GM23338 (cell line): ENCODE data around the gene EPHB2. TPM values are rescaled to one million over a fixed set of nuclear protein-coding genes. Genes with fewer than 3 reads are reported as not detected.

Source experiments
- ATAC-seq: fragments of 200-7000 bp; cut with Tn5 transposase; 3 replicates; pipeline ENCODE4 v1.9.1; 2020
- DNase-seq: peaks from one replicate; pipeline ENCODE4 v3.0.0-alpha.2; 2015; ENCODE audit warnings: low spot score
- H2AFZ ChIP-seq: fragments of 200-600 bp; sonication (generic); 2 replicates; pipeline ENCODE4 v1.8.0; 2016; ENCODE audit warnings: antibody characterized with exemption, mild to moderate bottlenecking, moderate library complexity
- H3F3A ChIP-seq: fragments of 200-600 bp; sonication (generic); replicated peaks from 2 replicates; pipeline ENCODE4 v1.8.0; 2017; ENCODE audit warnings: antibody characterized with exemption, mixed run types, low read depth
- H3K27ac ChIP-seq: fragments of 200-600 bp; sonication (generic); 2 replicates; pipeline ENCODE4 v1.6.1; 2016; ENCODE audit warnings: low read depth
- H3K27me3 ChIP-seq: fragments of 200-600 bp; sonication (generic); 2 replicates; pipeline ENCODE4 v1.8.0; 2016; ENCODE audit warnings: mild to moderate bottlenecking, mixed run types, moderate library complexity; ENCODE audit not compliant: insufficient read depth
- H3K36me3 ChIP-seq: fragments of 200-600 bp; sonication (generic); 2 replicates; pipeline ENCODE4 v1.8.0; 2016; ENCODE audit warnings: mild to moderate bottlenecking; ENCODE audit not compliant: insufficient read depth
- H3K4me1 ChIP-seq: fragments of 200-600 bp; sonication (generic); 2 replicates; pipeline ENCODE4 v1.8.0; 2016; ENCODE audit warnings: mild to moderate bottlenecking, moderate library complexity; ENCODE audit not compliant: insufficient read depth
- H3K4me2 ChIP-seq: fragments of 200-600 bp; sonication (generic); 2 replicates; pipeline ENCODE4 v1.7.1; 2017; ENCODE audit warnings: mixed run types
- H3K4me3 ChIP-seq: fragments of 200-600 bp; sonication (generic); 2 replicates; pipeline ENCODE4 v1.6.1; 2016; ENCODE audit warnings: mixed run types
- H3K79me2 ChIP-seq: fragments of 200-600 bp; sonication (generic); replicated peaks from 2 replicates; pipeline ENCODE4 v1.8.0; 2017; ENCODE audit warnings: mild to moderate bottlenecking; ENCODE audit not compliant: insufficient read depth
- H3K9me2 ChIP-seq: fragments of 200-600 bp; sonication (generic); 2 replicates; pipeline ENCODE4 v1.8.0; 2017; ENCODE audit not compliant: insufficient read depth
- H4K20me1 ChIP-seq: fragments of 200-600 bp; sonication (generic); replicated peaks from 2 replicates; pipeline ENCODE4 v1.8.0; 2017; ENCODE audit warnings: mild to moderate bottlenecking; ENCODE audit not compliant: insufficient read depth
- H3K27ac Mint-ChIP-seq: 2 replicates; pipeline ENCODE4 v1.8.0; 2020; ENCODE audit warnings: inconsistent platforms, mild to moderate bottlenecking, moderate library complexity, mixed read lengths
- H3K27me3 Mint-ChIP-seq: 3 replicates; pipeline ENCODE4 v1.8.0; 2022; ENCODE audit warnings: low read depth, mild to moderate bottlenecking, moderate library complexity, mixed read lengths, inconsistent platforms; ENCODE audit not compliant: insufficient read depth, poor library complexity
- H3K36me3 Mint-ChIP-seq: 3 replicates; pipeline ENCODE4 v1.8.0; 2021; ENCODE audit warnings: low read depth, mild to moderate bottlenecking, inconsistent platforms, moderate library complexity, mixed read lengths
- H3K4me1 Mint-ChIP-seq: 3 replicates; pipeline ENCODE4 v1.8.0; 2020; ENCODE audit warnings: mild to moderate bottlenecking, inconsistent platforms, mixed read lengths
- H3K4me3 Mint-ChIP-seq: 3 replicates; pipeline ENCODE4 v1.8.0; 2021; ENCODE audit warnings: moderate library complexity, mild to moderate bottlenecking, inconsistent platforms, mixed read lengths
- H3K9me3 Mint-ChIP-seq: 3 replicates; pipeline ENCODE4 v1.8.0; 2020; ENCODE audit warnings: moderate library complexity, mild to moderate bottlenecking, inconsistent platforms, mixed read lengths
- POLR2AphosphoS5 ChIP-seq: IDR thresholded peaks from 2 replicates; pipeline ENCODE4 v1.6.1; 2016; ENCODE audit warnings: antibody characterized with exemption, low read depth
- STAT1 ChIP-seq: IDR thresholded peaks from one replicate; pipeline ENCODE4 v1.6.1; 2016; ENCODE audit warnings: antibody characterized with exemption; ENCODE audit not compliant: unreplicated experiment
- ZNF114 ChIP-seq: fragments of 250-450 bp; sonication (Bioruptor Pico); IDR thresholded peaks from 2 replicates; pipeline ENCODE4 v1.5.0; 2020; ENCODE audit warnings: mild to moderate bottlenecking, moderate library complexity
- polyA plus RNA-seq: library from polyadenylated mRNA; unstranded; fragments of >200 nt; fragmentation: Nextera tagmentation; extraction: Ambion mirVana; gene quantifications from 2 replicates; pipeline ENCODE4 v1.2.1, GENCODE V29; 2016
- total RNA-seq: library from RNA; depleted of rRNA; stranded (reverse); fragments of >200 nt; shearing (Covaris generic); gene quantifications from 2 replicates; pipeline ENCODE4 v1.2.3, GENCODE V29; 2014
- TF ChIP-seq, protein P1 (sequence below), 2 experiments: fragments of 200-600 bp in 1 of 2; sonication (generic) in 1 of 2; conservative IDR thresholded peaks; 2 replicates each; pipeline versions ENCODE4 v1.5.1 to v1.6.1; 2016 to 2017; ENCODE audit warnings: antibody characterized with exemption in 2 of 2, low read depth in 2 of 2, mild to moderate bottlenecking in 2 of 2, moderate library complexity in 1 of 2
- TF ChIP-seq, protein P2 (sequence below): IDR thresholded peaks from 2 replicates; pipeline ENCODE4 v1.6.1; 2016; ENCODE audit warnings: antibody characterized with exemption
- TF ChIP-seq, protein P3 (sequence below): IDR thresholded peaks from one replicate; pipeline ENCODE4 v1.6.1; 2018; ENCODE audit warnings: antibody characterized with exemption; ENCODE audit not compliant: unreplicated experiment

EPHB2 gene
- total and polyA plus RNA-seq, 2 experiments from 2014 or later: 4.1 to 20.1 TPM

DNA sequence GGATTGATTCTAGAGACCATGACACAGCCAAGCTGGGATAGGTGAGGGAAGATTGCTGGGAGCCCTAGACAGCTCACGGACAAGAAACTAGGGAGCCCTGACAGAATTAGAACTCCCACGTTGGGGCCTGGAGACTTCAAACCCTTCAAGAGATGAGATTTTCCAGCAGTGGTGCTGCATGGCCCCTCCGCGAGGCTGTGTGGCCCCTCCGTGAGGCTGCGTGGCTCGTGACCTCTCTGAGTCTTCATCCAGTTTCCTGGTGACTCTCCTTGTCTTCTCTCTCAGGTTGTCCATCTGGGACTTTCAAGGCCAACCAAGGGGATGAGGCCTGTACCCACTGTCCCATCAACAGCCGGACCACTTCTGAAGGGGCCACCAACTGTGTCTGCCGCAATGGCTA, 152.1 kb downstream of the EPHB2 start (continued):
- TF ChIP-seq, protein P1, sequence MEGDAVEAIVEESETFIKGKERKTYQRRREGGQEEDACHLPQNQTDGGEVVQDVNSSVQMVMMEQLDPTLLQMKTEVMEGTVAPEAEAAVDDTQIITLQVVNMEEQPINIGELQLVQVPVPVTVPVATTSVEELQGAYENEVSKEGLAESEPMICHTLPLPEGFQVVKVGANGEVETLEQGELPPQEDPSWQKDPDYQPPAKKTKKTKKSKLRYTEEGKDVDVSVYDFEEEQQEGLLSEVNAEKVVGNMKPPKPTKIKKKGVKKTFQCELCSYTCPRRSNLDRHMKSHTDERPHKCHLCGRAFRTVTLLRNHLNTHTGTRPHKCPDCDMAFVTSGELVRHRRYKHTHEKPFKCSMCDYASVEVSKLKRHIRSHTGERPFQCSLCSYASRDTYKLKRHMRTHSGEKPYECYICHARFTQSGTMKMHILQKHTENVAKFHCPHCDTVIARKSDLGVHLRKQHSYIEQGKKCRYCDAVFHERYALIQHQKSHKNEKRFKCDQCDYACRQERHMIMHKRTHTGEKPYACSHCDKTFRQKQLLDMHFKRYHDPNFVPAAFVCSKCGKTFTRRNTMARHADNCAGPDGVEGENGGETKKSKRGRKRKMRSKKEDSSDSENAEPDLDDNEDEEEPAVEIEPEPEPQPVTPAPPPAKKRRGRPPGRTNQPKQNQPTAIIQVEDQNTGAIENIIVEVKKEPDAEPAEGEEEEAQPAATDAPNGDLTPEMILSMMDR (conservative IDR thresholded peaks at IDR 0.05; ENCODE audit: low read depth in 2 of 2): no peak
- TF ChIP-seq POLR2AphosphoS5 (no peak), STAT1 (no peak)
- TF ChIP-seq, protein P2, sequence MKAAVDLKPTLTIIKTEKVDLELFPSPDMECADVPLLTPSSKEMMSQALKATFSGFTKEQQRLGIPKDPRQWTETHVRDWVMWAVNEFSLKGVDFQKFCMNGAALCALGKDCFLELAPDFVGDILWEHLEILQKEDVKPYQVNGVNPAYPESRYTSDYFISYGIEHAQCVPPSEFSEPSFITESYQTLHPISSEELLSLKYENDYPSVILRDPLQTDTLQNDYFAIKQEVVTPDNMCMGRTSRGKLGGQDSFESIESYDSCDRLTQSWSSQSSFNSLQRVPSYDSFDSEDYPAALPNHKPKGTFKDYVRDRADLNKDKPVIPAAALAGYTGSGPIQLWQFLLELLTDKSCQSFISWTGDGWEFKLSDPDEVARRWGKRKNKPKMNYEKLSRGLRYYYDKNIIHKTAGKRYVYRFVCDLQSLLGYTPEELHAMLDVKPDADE: no peak
- TF ChIP-seq, protein P3, sequence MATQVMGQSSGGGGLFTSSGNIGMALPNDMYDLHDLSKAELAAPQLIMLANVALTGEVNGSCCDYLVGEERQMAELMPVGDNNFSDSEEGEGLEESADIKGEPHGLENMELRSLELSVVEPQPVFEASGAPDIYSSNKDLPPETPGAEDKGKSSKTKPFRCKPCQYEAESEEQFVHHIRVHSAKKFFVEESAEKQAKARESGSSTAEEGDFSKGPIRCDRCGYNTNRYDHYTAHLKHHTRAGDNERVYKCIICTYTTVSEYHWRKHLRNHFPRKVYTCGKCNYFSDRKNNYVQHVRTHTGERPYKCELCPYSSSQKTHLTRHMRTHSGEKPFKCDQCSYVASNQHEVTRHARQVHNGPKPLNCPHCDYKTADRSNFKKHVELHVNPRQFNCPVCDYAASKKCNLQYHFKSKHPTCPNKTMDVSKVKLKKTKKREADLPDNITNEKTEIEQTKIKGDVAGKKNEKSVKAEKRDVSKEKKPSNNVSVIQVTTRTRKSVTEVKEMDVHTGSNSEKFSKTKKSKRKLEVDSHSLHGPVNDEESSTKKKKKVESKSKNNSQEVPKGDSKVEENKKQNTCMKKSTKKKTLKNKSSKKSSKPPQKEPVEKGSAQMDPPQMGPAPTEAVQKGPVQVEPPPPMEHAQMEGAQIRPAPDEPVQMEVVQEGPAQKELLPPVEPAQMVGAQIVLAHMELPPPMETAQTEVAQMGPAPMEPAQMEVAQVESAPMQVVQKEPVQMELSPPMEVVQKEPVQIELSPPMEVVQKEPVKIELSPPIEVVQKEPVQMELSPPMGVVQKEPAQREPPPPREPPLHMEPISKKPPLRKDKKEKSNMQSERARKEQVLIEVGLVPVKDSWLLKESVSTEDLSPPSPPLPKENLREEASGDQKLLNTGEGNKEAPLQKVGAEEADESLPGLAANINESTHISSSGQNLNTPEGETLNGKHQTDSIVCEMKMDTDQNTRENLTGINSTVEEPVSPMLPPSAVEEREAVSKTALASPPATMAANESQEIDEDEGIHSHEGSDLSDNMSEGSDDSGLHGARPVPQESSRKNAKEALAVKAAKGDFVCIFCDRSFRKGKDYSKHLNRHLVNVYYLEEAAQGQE: no peak

DNA sequence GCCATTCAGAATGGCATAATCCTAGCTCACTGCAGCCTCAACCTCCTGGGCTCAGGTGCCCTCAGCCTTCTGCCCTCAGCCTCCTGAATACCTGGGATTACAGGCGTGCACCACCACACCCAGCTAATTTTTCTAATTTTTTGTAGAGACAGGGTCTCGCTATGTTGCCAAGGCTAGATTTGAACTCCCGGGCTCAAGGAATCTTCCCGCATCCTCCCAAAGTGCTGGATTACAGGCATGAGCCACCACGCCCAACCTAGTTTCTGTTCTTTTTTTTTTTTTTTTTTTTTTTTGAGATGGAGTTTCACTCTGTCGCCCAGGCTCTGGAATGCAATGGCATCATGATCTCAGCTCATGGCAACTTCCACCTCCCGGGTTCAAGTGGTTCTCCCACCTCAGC, 153.1 kb downstream of the EPHB2 start:
- H3K27ac Mint-ChIP-seq: no peak overlapping the region
- Histone ChIP-seq H3K9me2 (no peaks in the 10 kb centered on the region), H4K20me1 (no peaks in the 10 kb centered on the region), H3F3A (no peaks in the 10 kb centered on the region), H3K4me3 (no peak overlapping the region), H3K79me2 (no peaks in the 10 kb centered on the region), H2AFZ (no peak overlapping the region), H3K27ac (no peak overlapping the region), H3K36me3 (no peaks in the 10 kb centered on the region), H3K4me1 (no peaks in the 10 kb centered on the region), H3K4me2 (no peak overlapping the region), H3K27me3 (no peaks in the 10 kb centered on the region)
- H3K36me3 Mint-ChIP-seq: peaks cover 3% of the 10 kb centered on the region; the same call in 2 of the 3 replicates
- DNase-seq (no peak), ATAC-seq (no peak)
- TF ChIP-seq, protein P3: no peak
- no peak for TF ChIP-seq ZNF114 (CRISPR knock-in tag)
- no peaks in the 10 kb centered on the region for H3K9me3 Mint-ChIP-seq
- no peaks in the 10 kb centered on the region for H3K4me1 Mint-ChIP-seq
- H3K4me3 Mint-ChIP-seq: no peak overlapping the region
- H3K27me3 Mint-ChIP-seq: peaks cover 4% of the 10 kb centered on the region
